Stimulated activated CD4-positive, alpha-beta T cell treated with anti-CD3 and anti-CD28 coated beads, TNF-alpha, amount 100 ng/mL, for 24 hours (primary cell): ENCODE measurements around the gene GPR162.
A peak's percentile ranks its signal among the peaks of the same experiment; 100 is the strongest.
"Not testable (repeated sequence)": the region's sequence is repeated elsewhere in the genome, so short reads cannot be mapped to it uniquely, and the experiment has no call there.

ENCODE experiments used
- DNase-seq, 3 experiments: peaks; one replicate each; pipeline ENCODE4 v3.0.0-alpha.2; 2020; ENCODE audit warnings: low read depth in 3 of 3

GPR162 gene

GRCh38 chr12:6873094-6874014 lies 51.7 kb downstream of the GPR162 start, which contains the start of gene SPSB2:
Gene SPSB2, minus strand, starts transcription at chr12:6873303. Its CDS starts 402 bp downstream, at chr12:6872901.
- peak; percentile 98 to 100 (median 99) for DNase-seq

- DNase-seq = not testable (repeated sequence)
These were observed 52.4 kb downstream of the GPR162 start for GRCh38 chr12:6874015-6874368.
